CD4-positive, alpha-beta T cell treated with Interleukin-21 for 1 hour (primary cell): ENCODE results near the gene SKIC8.

ENCODE experiments used
- DNase-seq: peaks from one replicate; pipeline ENCODE4 v3.0.0-alpha.2; 2020

The SKIC8 gene

GRCh38 chr15:78321786-78322185, 22.4 kb upstream of the SKIC8 start:
- DNase-seq, result no peak

- no peak for DNase-seq
Measured at GRCh38 chr15:78321041-78321570, 21.7 kb upstream of the SKIC8 start.

GRCh38 chr15:78320183-78320582, 20.8 kb upstream of the SKIC8 start:
- DNase-seq, result no peak

GRCh38 chr15:78319588-78319987, 20.2 kb upstream of the SKIC8 start:
- DNase-seq, result no peak

GRCh38 chr15:78317145-78317836, 17.9 kb upstream of the SKIC8 start:
- DNase-seq, result no peak

- no peak for DNase-seq
Measured at GRCh38 chr15:78316283-78317083, 17.1 kb upstream of the SKIC8 start.

GRCh38 chr15:78315686-78316282, 16.4 kb upstream of the SKIC8 start:
- no peak for DNase-seq

- DNase-seq, result no peak
Measured at GRCh38 chr15:78314181-78314581, 14.8 kb upstream of the SKIC8 start.

GRCh38 chr15:78313383-78313782, 14.0 kb upstream of the SKIC8 start:
- DNase-seq, result no peak

- DNase-seq, result no peak
Measured at GRCh38 chr15:78312957-78313356, 13.5 kb upstream of the SKIC8 start.

- DNase-seq, result no peak
Measured at GRCh38 chr15:78312536-78312935, 13.1 kb upstream of the SKIC8 start.

- no peak for DNase-seq
Measured at GRCh38 chr15:78311292-78311691, 11.9 kb upstream of the SKIC8 start.

GRCh38 chr15:78308422-78309032, 9.1 kb upstream of the SKIC8 start:
- peak; percentile 37 for DNase-seq

GRCh38 chr15:78307976-78308375, 8.6 kb upstream of the SKIC8 start:
- DNase-seq, result no peak

GRCh38 chr15:78306176-78306774, 6.9 kb upstream of the SKIC8 start:
- no peak for DNase-seq

GRCh38 chr15:78304216-78305066, 5.0 kb upstream of the SKIC8 start:
- DNase-seq, result no peak

- DNase-seq, result no peak
Measured at GRCh38 chr15:78302579-78303312, 3.3 kb upstream of the SKIC8 start.

- DNase-seq, result no peak
Measured at GRCh38 chr15:78301828-78302227, 2.4 kb upstream of the SKIC8 start.

GRCh38 chr15:78301326-78301725, 1.9 kb upstream of the SKIC8 start:
- no peak for DNase-seq

GRCh38 chr15:78292219-78292618, 7.2 kb downstream of the SKIC8 start:
- DNase-seq, result no peak

GRCh38 chr15:78291698-78292097, 7.7 kb downstream of the SKIC8 start:
- DNase-seq, result no peak
